PFSK-1 (cell line): Measurements from ENCODE around the gene CATSPERZ.

Source experiments
- FOXP2 ChIP-seq: optimal IDR thresholded peaks from 2 replicates; pipeline ENCODE3; 2011; ENCODE audit warnings: borderline replicate concordance, control low read depth, inconsistent platforms; ENCODE audit not compliant: insufficient read depth; ENCODE audit errors: extremely low read length, extremely low read depth
- POLR2AphosphoS5 ChIP-seq: IDR thresholded peaks from 2 replicates; pipeline ENCODE4 v1.6.1; 2012; ENCODE audit warnings: low read depth, mild to moderate bottlenecking, control low read depth, low read length, moderate library complexity
- REST ChIP-seq, 2 experiments: IDR thresholded peaks; 2 replicates each; pipeline versions ENCODE4 v1.6.1 to v1.8.0; 2011 to 2012; ENCODE audit warnings: low read depth in 2 of 2, low read length in 2 of 2, control low read depth in 1 of 2, inconsistent platforms in 1 of 2, mild to moderate bottlenecking in 1 of 2, moderate library complexity in 1 of 2; ENCODE audit not compliant: insufficient read depth in 1 of 2
- SIN3A ChIP-seq: IDR thresholded peaks from 2 replicates; pipeline ENCODE4 v1.6.1; 2012; ENCODE audit warnings: mild to moderate bottlenecking, low read length, moderate library complexity, borderline replicate concordance; ENCODE audit not compliant: insufficient read depth
- TAF1 ChIP-seq: IDR thresholded peaks from 2 replicates; pipeline ENCODE4 v1.6.1; 2012; ENCODE audit warnings: low read length, control low read depth, borderline replicate concordance; ENCODE audit not compliant: insufficient read depth

CATSPERZ gene

DNA sequence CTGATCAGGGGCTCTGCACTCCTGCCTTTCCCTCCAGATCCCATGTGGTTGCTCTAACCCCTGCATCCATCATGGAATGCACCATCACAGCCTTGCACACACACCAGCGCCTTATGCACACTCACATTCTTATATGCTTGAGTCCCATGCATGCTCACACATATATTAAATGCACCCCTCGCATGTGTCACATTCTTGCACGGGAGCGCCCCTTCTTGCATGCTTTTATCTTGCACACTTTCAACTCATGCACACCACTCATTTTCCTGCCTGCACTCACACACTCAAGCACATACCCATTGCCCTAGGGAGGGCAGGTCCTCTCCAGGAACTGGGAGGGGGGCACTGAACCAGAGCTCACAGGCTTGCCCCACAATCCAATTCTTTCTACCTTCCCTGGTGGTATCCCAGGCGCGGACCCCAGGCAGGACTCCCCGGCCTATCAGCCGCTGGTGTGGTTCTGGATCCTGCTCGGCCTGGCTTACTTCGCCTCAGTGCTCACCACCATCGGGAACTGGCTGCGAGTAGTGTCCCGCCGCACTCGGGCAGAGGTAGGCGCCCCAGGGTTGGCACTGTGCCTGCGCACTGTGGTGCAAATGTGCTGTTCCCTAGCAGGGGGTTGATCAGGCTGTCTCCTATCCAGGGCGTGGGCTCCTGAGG, 2.3 kb upstream of the CATSPERZ start:
- TF ChIP-seq FOXP2: no peak
- TF ChIP-seq TAF1: no peak
- no peak for TF ChIP-seq POLR2AphosphoS5
- TF ChIP-seq SIN3A: no peak
- no peak for TF ChIP-seq REST (IDR thresholded peaks at IDR 0.05; ENCODE audit: insufficient read depth in 1 of 2, low read depth in 2 of 2, low read length in 2 of 2)

DNA sequence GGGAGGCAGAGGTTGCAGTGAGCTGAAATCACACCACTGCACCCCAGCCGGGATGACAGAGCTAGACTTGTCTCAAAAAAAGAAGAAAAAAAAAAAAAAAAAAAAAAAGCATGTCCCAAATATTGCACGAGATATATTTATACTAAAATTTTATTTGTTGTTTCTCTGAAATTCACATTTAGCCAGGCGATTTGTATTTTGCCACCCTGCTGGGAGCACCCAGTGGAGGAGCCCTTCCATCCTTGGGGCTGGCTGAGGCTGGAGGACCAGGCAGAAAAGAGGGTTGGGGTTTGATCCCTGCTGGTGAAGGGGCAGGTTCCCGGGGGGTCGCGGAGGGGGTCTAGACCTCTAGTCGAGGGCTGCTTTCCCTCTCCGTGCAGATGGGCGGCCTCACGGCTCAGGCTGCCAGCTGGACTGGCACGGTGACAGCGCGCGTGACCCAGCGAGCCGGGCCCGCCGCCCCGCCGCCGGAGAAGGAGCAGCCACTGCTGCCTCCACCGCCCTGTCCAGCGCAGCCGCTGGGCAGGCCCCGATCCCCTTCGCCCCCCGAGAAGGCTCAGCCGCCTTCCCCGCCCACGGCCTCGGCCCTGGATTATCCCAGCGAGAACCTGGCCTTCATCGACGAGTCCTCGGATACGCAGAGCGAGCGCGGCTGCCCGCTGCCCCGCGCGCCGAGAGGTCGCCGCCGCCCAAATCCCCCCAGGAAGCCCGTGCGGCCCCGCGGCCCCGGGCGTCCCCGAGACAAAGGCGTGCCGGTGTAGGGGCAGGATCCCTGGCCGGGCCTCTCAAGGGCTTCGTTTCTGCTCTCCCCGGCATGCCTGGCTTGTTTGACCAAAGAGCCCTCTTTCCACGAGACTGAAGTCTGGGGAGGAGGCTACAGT, 952 bp upstream of the CATSPERZ start:
- TF ChIP-seq POLR2AphosphoS5 (no peak), SIN3A (no peak), FOXP2 (no peak), REST (IDR thresholded peaks at IDR 0.05; ENCODE audit: insufficient read depth in 1 of 2, low read depth in 2 of 2, low read length in 2 of 2) (no peak), TAF1 (no peak)

- TF ChIP-seq REST (IDR thresholded peaks at IDR 0.05; ENCODE audit: insufficient read depth in 1 of 2, low read depth in 2 of 2, low read length in 2 of 2): no peak
- TF ChIP-seq SIN3A: no peak
- no peak for TF ChIP-seq TAF1
- no peak for TF ChIP-seq POLR2AphosphoS5
- TF ChIP-seq FOXP2: no peak
These were observed 3.2 kb downstream of the CATSPERZ start for GRCh38 chr11:64303109-64304031.

DNA sequence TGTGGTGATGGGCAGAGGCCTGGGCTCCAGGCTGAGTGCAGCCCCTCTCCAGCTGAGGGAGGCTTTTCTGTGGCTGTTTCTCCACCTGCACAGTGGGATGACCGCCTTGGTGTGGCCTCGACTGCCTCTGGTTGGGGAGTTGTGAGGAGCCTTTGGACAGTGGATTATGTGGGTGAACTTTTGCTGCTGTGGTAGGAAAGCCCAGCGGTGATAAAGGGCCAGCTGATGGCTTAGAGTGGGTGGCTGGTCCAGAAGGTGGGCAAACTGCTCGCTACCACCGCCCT, 3.8 kb downstream of the CATSPERZ start:
- TF ChIP-seq REST (IDR thresholded peaks at IDR 0.05; ENCODE audit: insufficient read depth in 1 of 2, low read depth in 2 of 2, low read length in 2 of 2): no peak
- no peak for TF ChIP-seq FOXP2
- TF ChIP-seq POLR2AphosphoS5: no peak
- TF ChIP-seq TAF1: no peak
- TF ChIP-seq SIN3A: no peak
